GOT3 (cell line): ENCODE measurements around the gene UBAP1.
"Not testable (repeated sequence)": the region's sequence is repeated elsewhere in the genome, so short reads cannot be mapped to it uniquely, and the experiment has no call there.

Source experiments
- DNase-seq: peaks from one replicate; lab custom pipeline; 2025; ENCODE audit warnings: mixed read lengths; lab: John Stamatoyannopoulos, UW

The UBAP1 gene

GRCh38 chr9:34178436-34179212 lies at the start of gene UBAP1:
Gene UBAP1, plus strand, starts transcription at chr9:34179043. Its CDS starts 41,872 bp downstream, at chr9:34220915.
- DNase-seq: peak; percentile 50

GRCh38 chr9:34131571-34131970 lies 47.3 kb upstream of the UBAP1 start:
- DNase-seq: no peak

- DNase-seq: no peak
Observed at GRCh38 chr9:34133436-34133949, 45.4 kb upstream of the UBAP1 start.

GRCh38 chr9:34134521-34134920 lies 44.3 kb upstream of the UBAP1 start:
- no peak for DNase-seq

GRCh38 chr9:34138644-34139043 lies 40.2 kb upstream of the UBAP1 start:
- DNase-seq: not testable (repeated sequence)

GRCh38 chr9:34139477-34140146 lies 39.2 kb upstream of the UBAP1 start:
- no peak for DNase-seq

- no peak for DNase-seq
Observed at GRCh38 chr9:34140853-34141252, 38.0 kb upstream of the UBAP1 start.

GRCh38 chr9:34143116-34143515 lies 35.7 kb upstream of the UBAP1 start:
- DNase-seq: no peak

GRCh38 chr9:34145165-34145564 lies 33.7 kb upstream of the UBAP1 start:
- no peak for DNase-seq

- DNase-seq: no peak
Observed at GRCh38 chr9:34151398-34151797, 27.4 kb upstream of the UBAP1 start.

GRCh38 chr9:34154057-34154456 lies 24.8 kb upstream of the UBAP1 start:
- DNase-seq: no peak

- DNase-seq: no peak
Observed at GRCh38 chr9:34157318-34157717, 21.5 kb upstream of the UBAP1 start.

- DNase-seq: no peak
Observed at GRCh38 chr9:34157898-34158297, 20.9 kb upstream of the UBAP1 start.

- no peak for DNase-seq
Observed at GRCh38 chr9:34158362-34158869, 20.4 kb upstream of the UBAP1 start.

GRCh38 chr9:34163434-34163833 lies 15.4 kb upstream of the UBAP1 start:
- DNase-seq: no peak

- no peak for DNase-seq
Observed at GRCh38 chr9:34169125-34169524, 9.7 kb upstream of the UBAP1 start.

GRCh38 chr9:34170237-34170991 lies 8.4 kb upstream of the UBAP1 start:
- DNase-seq: no peak

- no peak for DNase-seq
Observed at GRCh38 chr9:34171753-34172535, 6.9 kb upstream of the UBAP1 start.

GRCh38 chr9:34176089-34176488 lies 2.8 kb upstream of the UBAP1 start:
- DNase-seq: no peak

- DNase-seq: no peak
Observed at GRCh38 chr9:34177593-34178435, 1.0 kb upstream of the UBAP1 start.
